ENCODE data around the gene ELOVL6. TPM values are rescaled to one million over a fixed set of nuclear protein-coding genes. Genes with fewer than 3 reads are reported as not detected.

ELOVL6 gene
- total RNA-seq (8.7 and 15.0 TPM in 2 replicates), polyA plus RNA-seq (43.4 and 56.4 TPM in 2 replicates), polyA minus RNA-seq (ENCODE audit: low replicate concordance) (12.3 and 39.7 TPM in 2 replicates)
- polyA plus RNA-seq (2012) = 30.1 and 44.4 TPM in 2 replicates

DNA sequence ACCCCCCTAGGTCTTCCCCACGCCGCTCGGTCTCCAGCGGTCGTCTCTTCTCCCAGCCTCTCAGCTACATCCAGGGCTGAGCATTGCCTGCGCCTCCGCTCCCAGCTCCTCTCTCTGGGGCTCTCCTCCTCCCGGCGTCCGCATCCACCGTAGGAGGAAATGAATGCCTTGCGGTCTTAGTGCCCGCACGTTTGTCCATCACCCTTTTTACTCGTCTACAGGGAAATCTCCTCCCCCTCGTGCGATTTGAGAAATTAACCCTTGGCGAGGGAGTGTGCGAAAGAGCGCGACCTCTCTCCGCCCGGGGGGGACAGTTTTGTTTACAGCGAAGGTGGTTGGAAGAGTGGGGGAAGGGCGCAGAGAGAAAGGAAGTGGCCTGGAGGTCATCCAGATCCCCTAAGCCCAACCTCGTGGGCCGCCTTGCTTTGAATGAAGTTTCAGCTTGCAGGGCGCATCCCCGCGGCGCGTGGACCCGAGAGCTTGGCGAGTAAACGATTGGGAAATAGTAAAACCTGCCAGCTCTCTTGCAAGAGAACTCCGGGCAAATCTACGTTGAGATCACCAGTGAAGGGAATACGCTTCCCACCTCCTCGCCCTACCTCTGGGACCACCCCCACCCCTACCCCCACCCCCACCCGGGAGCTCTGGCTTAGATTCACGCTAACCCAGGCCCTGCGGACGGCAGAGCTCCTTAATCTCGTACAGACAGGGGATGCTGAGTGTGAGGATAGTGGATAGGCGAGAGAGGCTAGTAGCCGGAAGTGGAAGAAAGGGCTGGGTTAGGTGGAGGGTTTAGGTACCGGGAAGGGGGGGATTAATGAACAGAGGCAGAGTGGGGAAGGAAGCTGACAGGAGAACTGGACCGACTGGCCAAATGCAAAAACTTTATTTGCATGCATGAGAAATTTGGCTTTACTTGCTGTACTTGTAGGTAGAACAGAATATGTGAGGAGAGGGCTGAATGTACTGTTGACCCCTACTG is at the start of gene ELOVL6:
ELOVL6 (minus strand) TSS at position 181 of the 982 bp plus-strand sequence. CDS start 280 bp downstream, outside the sequence.
- Histone ChIP-seq H3K27me3 (ENCODE audit: control insufficient read depth, insufficient read depth, low read length) (no peaks in the 10 kb centered on the region), H3K79me2 (ENCODE audit: control insufficient read depth, insufficient read depth, low read length) (peaks cover 27% of the 10 kb centered on the region), H3K4me3 (replicated peaks in 1 of 4; ENCODE audit: control extremely low read depth in 1 of 4, insufficient read depth in 1 of 4, low read depth in 3 of 4, low read length in 4 of 4) (peak within 1 kb of the TSS; percentile 41 to 90 (median 82)), H3K4me2 (ENCODE audit: extremely low read depth, insufficient read depth, low read length) (peak within 1 kb of the TSS; percentile 82), H3K9ac (ENCODE audit: insufficient read depth, low read length) (peak within 1 kb of the TSS; percentile 64), H3K9me3 (ENCODE audit: control insufficient read depth, insufficient read depth, low read depth, low read length) (no peaks in the 10 kb centered on the region), H3K4me1 (ENCODE audit: control insufficient read depth, extremely low read depth, insufficient read depth, low read length) (peaks cover 6% of the 10 kb centered on the region), H3K27ac (ENCODE audit: insufficient read depth, low read length) (peak within 1 kb of the TSS; percentile 77), H3K36me3 (ENCODE audit: control insufficient read depth, insufficient read depth, low read length) (no peaks in the 10 kb centered on the region), H4K20me1 (ENCODE audit: control insufficient read depth, extremely low read depth, insufficient read depth, low read length) (no peaks in the 10 kb centered on the region), H2AFZ (ENCODE audit: low read length) (peak within 1 kb of the TSS; percentile 79)
- peak; percentile 78 to 88 for DNase-seq (ENCODE audit: low read depth in 2 of 2)
- no peak for TF ChIP-seq EZH2 (IDR thresholded peaks at IDR 0.05; ENCODE audit: low read length, missing control alignments)
- no peak for TF ChIP-seq CTCF (conservative IDR thresholded peaks at IDR 0.05 in 1 of 2, IDR thresholded peaks at IDR 0.05 in 1 of 2; ENCODE audit: low read depth in 1 of 2, low read length in 2 of 2)

DNA sequence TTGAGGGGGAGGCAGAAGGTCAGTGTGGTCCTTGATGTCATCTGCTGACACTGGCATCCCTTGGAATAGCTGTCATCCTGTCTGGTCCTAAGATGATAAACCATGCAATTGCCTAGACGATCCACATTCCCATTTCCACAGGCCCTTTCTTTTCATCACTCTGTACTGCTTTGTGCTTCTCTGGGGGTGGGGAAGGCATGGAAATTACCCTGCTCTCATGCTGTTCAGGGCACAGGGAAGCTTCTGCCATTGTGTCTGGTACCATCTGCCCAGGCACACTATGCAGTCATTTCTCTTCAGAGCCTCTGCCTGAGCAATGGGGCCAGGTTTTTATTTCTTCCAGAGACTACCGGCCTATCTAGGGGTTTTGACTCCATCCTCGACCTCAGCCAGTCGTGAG is 49.7 kb upstream of the ELOVL6 start:
- H2AFZ ChIP-seq (ENCODE audit: low read length) = no peak overlapping the region
- H3K4me2 ChIP-seq (ENCODE audit: extremely low read depth, insufficient read depth, low read length) = no peak overlapping the region
- H4K20me1 ChIP-seq (ENCODE audit: control insufficient read depth, extremely low read depth, insufficient read depth, low read length) = no peaks in the 10 kb centered on the region
- no peak for DNase-seq (ENCODE audit: low read depth in 2 of 2)
- no peak overlapping the region for H3K9ac ChIP-seq (ENCODE audit: insufficient read depth, low read length)
- no peaks in the 10 kb centered on the region for H3K27me3 ChIP-seq (ENCODE audit: control insufficient read depth, insufficient read depth, low read length)
- H3K4me3 ChIP-seq (replicated peaks in 1 of 4; ENCODE audit: control extremely low read depth in 1 of 4, insufficient read depth in 1 of 4, low read depth in 3 of 4, low read length in 4 of 4) = no peak overlapping the region
- H3K36me3 ChIP-seq (ENCODE audit: control insufficient read depth, insufficient read depth, low read length) = no peaks in the 10 kb centered on the region
- TF ChIP-seq CTCF (conservative IDR thresholded peaks at IDR 0.05 in 1 of 2, IDR thresholded peaks at IDR 0.05 in 1 of 2; ENCODE audit: low read depth in 1 of 2, low read length in 2 of 2) = no peak
- TF ChIP-seq EZH2 (IDR thresholded peaks at IDR 0.05; ENCODE audit: low read length, missing control alignments) = no peak
- no peaks in the 10 kb centered on the region for H3K9me3 ChIP-seq (ENCODE audit: control insufficient read depth, insufficient read depth, low read depth, low read length)
- no peak overlapping the region for H3K27ac ChIP-seq (ENCODE audit: insufficient read depth, low read length)
- H3K4me1 ChIP-seq (ENCODE audit: control insufficient read depth, extremely low read depth, insufficient read depth, low read length) = no peaks in the 10 kb centered on the region
- no peaks in the 10 kb centered on the region for H3K79me2 ChIP-seq (ENCODE audit: control insufficient read depth, insufficient read depth, low read length)

DNA sequence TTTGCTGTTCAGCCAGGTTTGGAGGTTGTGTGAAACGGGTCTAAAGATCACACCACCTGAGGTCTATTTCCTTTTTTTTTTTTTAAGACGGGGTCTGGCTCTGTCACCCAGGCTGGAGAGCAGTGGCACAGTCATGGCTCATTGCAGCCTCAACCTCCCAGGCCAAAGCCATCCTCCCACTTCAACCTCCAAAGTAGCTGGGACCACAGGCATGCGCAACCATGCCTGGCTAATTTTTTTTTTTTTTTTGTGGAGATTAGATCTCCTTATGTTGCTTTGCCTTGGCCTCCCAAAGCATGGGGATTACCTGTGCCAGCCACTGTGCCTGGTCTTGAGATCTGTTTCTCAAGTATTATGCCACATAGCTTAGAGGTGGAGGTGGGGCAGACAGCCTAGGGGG is 49.2 kb upstream of the ELOVL6 start:
- H3K27me3 ChIP-seq (ENCODE audit: control insufficient read depth, insufficient read depth, low read length) = no peaks in the 10 kb centered on the region
- no peak overlapping the region for H3K4me2 ChIP-seq (ENCODE audit: extremely low read depth, insufficient read depth, low read length)
- H2AFZ ChIP-seq (ENCODE audit: low read length) = no peak overlapping the region
- no peaks in the 10 kb centered on the region for H3K9me3 ChIP-seq (ENCODE audit: control insufficient read depth, insufficient read depth, low read depth, low read length)
- no peaks in the 10 kb centered on the region for H3K4me1 ChIP-seq (ENCODE audit: control insufficient read depth, extremely low read depth, insufficient read depth, low read length)
- H4K20me1 ChIP-seq (ENCODE audit: control insufficient read depth, extremely low read depth, insufficient read depth, low read length) = no peaks in the 10 kb centered on the region
- H3K36me3 ChIP-seq (ENCODE audit: control insufficient read depth, insufficient read depth, low read length) = no peaks in the 10 kb centered on the region
- TF ChIP-seq EZH2 (IDR thresholded peaks at IDR 0.05; ENCODE audit: low read length, missing control alignments) (no peak), CTCF (conservative IDR thresholded peaks at IDR 0.05 in 1 of 2, IDR thresholded peaks at IDR 0.05 in 1 of 2; ENCODE audit: low read depth in 1 of 2, low read length in 2 of 2) (no peak)
- H3K9ac ChIP-seq (ENCODE audit: insufficient read depth, low read length) = no peak overlapping the region
- no peaks in the 10 kb centered on the region for H3K79me2 ChIP-seq (ENCODE audit: control insufficient read depth, insufficient read depth, low read length)
- H3K27ac ChIP-seq (ENCODE audit: insufficient read depth, low read length) = no peak overlapping the region
- H3K4me3 ChIP-seq (replicated peaks in 1 of 4; ENCODE audit: control extremely low read depth in 1 of 4, insufficient read depth in 1 of 4, low read depth in 3 of 4, low read length in 4 of 4) = no peak overlapping the region
- DNase-seq (ENCODE audit: low read depth in 2 of 2) = no peak
